HG03432 (cell line): ENCODE data around the gene CFD.
A peak's percentile ranks its signal among the peaks of the same experiment; 100 is the strongest.
"Not testable (repeated sequence)": the region's sequence is repeated elsewhere in the genome, so short reads cannot be mapped to it uniquely, and the experiment has no call there.

ENCODE experiments used
- ATAC-seq: cut with Tn5 transposase; IDR thresholded peaks from one replicate; pipeline ENCODE4 v1.9.1; 2021; ENCODE audit warnings: mild to moderate bottlenecking, moderate library complexity; ENCODE audit not compliant: unreplicated experiment

CFD gene

DNA sequence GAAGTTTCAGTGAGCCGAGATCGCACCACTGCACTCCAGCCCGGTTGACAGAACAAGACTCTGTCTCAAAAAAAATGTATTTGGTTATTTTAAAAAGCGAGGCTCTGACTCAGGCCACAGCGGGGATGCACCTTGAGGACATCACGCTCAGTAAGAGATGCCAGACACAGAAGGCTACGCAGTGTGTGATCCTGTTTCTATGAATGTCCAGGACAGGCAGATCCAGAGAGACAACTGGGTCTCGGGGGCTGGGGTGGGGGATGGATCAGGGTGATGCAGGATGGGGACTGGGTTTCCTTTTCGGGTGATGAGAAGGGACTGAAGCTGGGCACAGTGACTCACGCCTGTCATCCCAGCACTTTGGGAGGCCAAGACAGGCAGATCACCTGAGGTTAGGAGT, 28.1 kb downstream of the CFD start:
- ATAC-seq, result no peak

DNA sequence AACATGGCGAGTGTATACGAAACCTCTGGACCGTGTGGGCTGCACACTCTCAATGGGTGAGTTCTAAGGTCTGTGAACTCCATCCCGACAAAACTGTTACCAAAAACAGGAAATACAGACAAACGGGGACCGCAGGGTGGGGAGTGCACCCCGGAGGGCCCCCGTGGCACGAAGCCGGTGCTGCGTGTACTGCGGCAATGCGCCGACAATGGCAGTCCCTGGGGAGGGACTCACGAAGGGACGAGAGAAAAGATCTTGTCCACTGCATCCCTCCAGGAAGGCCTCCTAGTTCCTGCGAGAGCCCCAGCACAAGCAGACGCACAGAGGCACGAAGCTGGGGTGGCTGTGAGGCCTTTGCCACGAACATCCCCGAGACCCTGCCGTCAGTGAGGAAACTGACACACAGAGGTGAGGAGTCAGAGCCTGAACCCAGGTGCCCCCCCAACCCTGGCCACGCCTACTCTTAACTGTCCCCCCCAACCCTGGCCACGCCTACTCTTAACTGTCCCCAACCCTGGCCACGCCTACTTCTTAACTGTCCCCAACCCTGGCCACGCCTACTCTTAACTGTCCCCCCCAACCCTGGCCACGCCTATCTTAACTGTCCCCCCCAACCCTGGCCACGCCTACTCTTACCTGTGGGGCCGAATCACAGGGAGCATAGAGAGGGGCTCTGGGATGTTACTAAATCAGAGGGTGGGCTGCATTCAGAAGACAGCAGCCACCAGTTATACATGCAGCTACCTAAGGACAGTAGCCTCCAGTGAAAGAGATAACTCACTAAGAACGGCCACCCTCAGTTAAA, 29.3 kb downstream of the CFD start:
- no peak for ATAC-seq

DNA sequence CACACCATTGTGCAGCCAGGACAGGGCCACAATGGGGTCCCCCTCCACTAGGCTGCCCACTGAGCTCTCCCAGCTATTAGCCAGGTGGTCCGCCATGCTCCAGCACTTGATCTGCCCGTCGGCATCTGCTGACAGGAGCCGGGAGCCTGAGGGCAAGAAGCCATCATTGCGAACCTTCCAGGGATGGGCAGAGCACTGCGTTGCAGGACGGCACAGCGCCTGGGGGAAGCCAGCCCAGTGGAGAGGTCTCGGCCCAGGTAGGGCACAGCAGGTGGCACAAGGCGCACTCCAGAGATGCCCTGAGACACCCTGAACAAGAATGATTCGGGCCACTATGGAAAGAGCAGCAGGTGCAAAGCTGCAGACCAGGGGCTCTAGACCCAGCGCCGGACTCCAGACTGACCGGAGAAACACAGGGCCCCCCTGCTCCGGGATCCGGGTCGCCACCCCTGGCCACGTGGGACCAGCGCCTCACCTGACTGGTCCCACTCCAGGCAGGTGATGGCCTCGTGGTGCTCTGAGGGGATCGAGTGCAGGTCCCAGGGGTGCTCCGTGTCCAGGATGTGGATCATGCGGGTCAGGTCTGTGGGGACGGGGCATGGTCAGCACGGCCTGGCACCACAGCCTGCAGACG, 30.3 kb downstream of the CFD start:
- no peak for ATAC-seq

DNA sequence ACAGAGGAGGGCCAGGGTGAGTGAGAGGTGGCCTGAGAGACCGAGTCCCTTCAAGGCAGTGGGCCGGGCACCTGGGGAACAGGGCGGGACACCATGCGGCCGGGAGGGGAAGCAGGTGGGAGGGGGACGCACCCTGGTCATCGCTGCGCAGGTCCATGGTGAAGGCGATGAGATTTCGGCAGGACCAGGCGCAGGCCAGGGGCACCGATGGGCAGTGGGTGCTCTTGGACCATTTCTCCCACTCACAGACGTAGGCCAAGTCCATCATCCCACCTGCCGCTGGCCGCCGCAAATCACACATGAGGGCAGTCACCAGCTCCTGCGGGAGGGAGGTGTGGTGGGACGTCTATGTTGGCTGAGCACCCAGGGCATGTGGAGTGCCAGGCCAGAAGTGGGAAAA, 31.4 kb downstream of the CFD start:
- ATAC-seq, result no peak

DNA sequence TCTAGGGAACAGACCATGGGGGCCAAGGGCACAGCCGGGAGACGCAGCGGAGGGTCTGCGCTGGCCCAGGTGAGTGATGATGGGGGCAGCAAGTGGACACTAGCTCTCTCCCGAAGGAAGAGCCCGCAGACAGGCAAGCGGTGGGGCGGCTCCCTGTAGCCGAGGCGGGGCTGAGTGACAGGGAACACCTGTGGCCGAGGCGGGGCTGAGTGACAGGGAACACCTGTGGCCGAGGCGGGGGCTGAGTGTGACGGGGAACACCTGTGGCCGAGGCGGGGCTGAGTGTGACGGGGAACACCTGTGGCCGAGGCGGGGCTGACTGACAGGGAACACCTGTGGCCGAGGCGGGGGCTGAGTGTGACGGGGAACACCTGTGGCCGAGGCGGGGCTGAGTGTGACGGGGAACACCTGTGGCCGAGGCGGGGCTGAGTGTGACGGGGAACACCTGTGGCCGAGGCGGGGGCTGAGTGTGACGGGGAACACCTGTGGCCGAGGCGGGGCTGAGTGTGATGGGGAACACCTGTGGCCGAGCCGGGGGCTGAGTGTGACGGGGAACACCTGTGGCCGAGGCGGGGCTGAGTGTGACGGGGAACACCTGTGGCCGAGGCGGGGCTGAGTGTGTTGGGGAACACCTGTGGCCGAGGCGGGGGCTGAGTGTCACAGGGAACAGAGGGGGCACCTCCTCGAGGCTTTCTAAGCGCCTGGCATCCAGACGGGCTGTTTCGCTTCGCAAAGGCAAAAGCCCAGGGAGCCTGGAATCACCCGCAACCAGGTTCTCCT, 32.1 kb downstream of the CFD start:
- ATAC-seq, result not testable (repeated sequence)

DNA sequence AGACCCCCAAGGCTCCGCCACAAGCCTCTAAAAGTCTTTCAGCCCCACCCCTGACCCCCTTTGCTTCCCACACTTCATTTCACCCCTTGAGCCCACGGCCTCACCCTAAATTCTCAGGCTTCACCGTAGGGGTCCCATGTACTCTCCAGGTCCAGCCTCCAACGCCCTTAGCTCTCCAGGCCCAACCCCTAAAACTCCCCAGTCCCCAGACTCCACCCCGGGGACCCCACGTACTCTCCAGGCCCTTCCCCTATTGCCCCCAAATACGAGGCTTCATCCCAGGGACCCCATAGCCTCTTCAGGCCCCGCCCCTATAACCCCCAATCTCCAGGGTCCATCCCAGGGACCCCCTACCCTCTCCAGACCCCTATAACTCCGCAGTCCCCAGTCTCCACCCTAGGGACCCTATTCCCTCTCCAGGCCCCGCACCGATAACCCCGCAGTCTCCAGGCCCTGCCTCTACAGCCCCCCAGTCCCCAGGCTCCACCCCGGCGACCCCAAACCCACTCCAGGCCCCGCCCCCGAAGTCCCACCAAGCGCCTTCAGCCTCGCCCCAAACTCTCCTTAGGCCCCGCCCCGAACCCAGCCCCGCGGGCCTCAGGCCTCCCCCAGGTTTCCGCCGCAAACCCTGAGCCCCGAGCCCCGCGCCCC, 32.9 kb downstream of the CFD start:
- no peak for ATAC-seq

DNA sequence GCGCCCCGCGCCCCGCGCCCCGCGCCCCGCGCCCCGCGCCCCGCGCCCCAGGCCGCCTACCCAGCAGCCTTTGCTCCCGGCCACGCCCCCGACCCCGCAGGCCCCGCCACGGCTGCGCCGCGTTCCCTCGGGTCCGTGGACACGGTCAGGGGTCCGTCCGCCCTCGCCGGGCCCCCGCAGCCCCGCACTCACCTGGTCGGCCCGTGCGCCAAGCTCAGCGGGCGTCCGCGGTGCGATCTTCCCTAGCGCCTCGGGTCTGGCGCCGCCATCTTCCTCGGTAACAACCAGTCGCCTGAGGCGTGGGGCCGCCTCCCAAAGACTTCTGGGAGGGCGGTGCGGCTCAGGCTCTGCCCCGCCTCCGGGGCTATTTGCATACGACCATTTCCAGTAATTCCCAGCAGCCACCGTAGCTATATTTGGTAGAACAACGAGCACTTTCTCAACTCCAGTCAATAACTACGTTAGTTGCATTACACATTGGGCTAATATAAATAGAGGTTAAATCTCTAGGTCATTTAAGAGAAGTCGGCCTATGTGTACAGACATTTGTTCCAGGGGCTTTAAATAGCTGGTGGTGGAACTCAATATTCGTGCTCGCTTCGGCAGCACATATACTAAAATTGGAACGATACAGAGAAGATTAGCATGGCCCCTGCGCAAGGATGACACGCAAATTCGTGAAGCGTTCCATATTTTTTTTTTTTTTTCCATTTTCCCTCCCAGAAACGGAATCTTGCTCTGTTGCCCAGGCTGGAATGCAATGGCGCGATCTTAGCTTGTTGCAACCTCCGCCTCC, 33.6 kb downstream of the CFD start, which contains the start of the genes MED16 and RNU6-9:
Gene MED16, minus strand, starts transcription at position 294 of the 796 bp plus-strand sequence. CDS start 2,056 bp downstream, outside the sequence.
Gene RNU6-9, plus strand, starts transcription at position 591 of the 796 bp plus-strand sequence.
- ATAC-seq, result peak; percentile 81

DNA sequence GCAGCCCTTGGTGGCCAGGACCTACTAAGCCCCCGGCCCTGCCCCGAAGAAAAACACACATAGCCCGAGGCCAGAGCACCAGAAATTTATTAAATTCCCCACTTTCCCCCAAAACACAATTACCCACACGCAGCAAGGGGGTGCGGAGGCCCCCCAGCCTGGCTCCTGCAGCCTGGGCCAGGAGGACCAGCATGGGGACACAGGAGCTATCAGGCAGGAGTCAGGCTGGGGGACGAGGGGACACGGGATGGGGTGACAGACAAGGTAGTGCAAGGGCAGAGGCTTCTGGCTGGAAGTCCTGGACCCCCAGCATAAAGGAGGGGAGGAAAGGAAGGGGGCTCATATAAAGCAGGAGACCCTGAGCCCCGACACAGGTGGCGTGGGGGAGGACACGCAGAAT, 37.0 kb downstream of the CFD start:
- ATAC-seq, result no peak

DNA sequence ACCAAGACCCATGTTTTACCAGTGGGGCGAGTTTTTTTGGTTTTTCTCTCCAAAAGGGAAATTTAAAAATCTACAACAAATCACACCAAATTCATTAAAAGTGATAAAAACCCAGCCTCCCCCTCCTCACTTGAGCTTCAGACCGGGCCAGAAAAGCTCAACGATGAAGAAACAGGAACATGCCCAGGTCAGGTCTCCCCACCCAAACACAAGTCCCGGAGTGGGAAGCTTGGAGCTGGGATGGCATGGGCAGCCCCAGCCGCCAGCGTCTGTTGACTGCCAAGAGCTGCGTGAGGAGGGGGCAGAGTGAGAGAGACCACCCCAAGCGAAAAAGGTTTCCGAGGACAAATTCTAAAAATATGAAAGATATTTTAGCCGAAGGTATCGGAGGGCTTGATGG, 37.5 kb downstream of the CFD start:
- ATAC-seq, result no peak

DNA sequence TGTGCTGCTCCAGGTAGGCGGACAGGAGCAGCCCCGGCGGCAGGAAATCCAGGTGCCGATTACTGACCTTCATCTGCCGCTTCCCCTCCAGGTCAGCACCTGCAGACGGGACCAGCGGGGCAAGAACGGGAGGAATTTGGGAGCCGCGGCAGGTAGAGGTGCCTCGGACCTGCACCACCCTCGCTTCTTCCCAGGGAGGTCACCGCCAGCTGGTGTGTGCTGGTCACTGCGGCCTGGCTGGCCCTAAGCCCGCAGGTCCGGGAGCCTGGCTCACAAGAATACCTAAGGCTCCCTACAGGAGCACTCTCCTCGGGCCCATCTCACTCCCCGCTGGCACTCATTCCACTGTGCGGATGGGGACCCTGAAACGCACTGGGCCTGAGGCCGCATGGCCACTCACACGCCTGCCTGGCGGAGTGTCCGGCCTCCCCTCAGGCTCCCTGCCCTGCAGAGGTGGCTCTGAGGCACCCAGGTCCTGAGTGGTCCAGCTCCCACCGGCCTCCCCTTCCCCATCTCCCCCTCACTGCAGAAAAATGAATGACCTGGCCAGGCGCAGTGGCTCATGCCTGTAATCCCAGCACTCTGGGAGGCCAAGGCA, 38.1 kb downstream of the CFD start:
- no peak for ATAC-seq

DNA sequence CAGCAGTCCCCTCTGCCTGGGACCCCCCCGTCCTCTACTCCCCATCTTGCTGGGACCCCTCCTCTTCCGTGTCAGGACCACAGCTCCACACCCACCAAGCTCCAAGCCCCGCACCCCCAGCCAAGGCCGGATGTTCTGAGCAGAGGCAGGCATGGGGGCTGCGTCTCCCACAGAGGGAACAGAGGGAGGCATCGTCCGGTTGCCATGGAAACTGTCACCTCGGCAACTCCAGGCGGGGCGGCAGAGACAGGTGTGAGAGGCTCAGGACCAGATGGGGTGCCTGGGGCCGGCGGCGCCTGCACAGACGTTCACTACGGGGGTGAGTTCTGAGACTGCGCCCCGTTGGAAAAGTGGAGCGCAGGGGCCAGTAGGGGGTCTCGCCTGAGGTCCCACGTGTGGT, 39.2 kb downstream of the CFD start:
- ATAC-seq, result no peak

DNA sequence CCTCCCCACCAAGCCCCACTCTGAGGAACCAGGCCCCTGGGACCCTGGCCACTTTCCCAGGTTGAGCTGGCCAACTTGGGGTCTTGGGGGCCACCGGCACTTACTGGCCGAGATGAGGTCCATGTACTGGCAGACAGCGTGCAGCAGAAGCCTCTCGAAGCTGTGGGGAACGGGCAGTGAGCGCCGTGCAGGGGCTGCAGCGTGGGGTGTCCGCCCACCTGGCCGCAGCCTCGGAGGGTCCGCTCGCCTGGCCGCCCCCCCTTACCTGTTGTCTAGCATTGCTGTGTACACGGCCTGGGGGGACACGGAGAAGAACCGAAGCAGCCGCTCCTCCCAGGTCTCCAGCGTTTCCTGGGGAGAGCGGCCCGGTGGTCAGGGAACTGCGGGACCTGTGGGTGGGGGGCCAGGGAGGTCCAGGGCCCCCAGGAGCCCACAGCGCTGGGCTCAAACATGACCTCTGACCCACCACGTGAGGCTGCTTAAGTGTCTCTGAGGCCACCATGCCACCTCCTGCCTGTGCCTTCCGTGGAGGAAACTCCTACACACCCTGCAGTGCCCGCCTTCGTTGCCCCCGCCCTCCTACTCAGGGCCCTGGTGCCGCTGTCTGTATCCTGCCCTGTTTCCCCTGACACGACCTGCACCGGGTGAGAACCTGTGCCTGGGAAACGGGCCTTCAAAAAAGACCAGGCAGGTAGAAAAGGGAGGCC, 40.0 kb downstream of the CFD start:
- ATAC-seq, result no peak

DNA sequence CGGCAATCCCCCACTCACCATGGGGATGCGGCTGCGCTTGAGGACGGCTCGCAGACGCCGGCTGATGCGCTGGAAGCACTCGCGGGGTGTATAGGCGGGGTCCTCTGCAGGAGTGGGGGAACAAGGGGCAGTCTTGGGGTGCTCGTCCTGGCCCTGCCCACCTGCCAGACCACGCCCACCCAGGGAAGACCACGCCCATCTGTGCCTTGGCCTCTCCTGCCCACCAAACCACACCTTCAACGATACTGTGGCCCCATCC, 40.5 kb downstream of the CFD start:
- no peak for ATAC-seq

DNA sequence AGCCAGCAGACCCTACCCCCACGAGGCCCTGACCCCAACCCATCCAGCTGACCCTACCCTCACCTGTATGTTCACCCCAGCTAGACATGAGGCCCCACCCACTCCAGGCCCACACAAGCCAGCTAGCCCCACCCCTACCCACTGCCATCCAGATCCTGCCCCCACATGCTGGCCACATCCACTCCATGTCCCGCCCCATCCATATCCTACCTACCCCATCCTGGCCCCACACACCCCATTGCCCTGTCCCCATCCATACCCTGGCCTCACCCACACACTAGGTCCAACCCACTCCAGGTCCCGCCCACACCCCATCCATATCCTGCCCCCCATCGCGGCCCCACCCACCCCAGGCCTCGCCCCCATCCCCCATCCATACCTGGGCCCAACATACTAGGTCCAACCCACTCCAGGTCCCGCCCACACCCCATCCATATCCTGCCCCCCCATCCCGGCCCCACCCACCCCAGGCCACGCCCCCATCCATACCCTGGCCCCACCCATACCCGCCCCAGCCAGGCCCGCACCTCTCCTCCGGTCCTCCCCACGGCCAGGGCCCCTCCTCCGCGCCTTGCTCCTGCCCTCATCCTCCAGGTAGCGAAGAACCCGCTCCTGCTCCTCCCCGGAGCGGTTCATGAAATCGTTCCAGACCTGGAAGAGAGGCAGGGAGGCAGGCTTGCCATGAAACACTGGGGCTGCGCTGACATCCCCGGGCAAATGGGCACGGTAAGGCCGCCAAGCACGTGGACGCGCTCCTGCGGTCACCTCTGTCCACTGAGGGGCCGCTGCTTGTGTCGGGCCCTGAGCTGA, 41.0 kb downstream of the CFD start:
- no peak for ATAC-seq

DNA sequence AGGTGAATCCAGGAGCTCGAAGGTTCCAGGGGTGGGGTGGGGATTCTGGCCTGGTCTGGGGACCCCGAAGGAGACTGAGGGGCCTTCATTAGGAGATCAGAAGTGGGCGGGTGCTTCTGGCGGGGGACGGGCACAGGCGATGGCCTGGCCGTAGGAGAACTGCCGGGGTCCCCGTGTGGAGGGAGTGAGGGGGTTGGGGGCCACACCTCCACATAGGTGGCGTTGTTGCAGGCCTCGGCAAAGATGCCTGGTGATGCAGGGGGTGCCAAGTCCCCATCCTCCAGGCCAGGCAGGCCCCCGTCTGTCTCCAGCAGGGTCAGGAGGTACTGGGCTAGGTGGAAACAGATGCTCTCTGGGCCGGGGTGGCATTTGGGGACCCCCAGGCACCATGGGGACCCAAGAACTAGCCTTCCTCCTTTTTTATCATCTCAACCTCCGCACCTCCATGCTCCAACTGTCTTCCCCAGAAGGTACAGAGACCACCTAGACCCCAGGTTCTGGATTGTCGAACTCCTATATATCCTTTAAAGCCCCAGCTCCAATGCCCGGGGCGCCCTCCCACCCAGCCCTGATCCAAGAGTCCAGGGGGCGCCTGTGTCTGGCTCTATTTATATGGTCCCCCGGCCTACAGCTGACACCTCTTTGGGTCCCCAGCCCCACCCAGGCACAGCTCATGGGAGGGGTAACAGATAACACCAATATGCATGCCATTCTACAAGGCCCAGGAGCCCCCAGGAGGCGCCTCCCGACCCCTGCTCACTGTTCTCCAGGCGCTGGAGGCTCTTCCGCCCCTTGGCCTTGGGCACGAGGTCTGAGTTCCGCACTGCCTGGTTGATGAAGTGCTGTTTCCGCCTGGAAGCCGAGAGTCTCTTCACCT, 42.0 kb downstream of the CFD start:
- no peak for ATAC-seq

DNA sequence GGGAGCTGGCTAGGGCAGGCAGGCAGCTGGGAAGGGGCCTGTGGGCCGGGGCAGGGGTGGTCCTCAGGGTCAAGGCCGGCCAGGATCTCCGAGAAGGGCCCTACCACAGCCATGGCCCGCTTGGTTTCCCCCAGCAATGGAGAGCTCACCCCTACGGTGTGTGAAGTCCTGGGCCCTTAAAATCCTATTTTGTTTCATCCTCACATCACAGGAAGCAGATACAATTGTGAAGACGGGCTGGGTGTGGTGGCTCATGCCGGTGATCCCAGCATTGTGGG, 42.6 kb downstream of the CFD start:
- no peak for ATAC-seq

DNA sequence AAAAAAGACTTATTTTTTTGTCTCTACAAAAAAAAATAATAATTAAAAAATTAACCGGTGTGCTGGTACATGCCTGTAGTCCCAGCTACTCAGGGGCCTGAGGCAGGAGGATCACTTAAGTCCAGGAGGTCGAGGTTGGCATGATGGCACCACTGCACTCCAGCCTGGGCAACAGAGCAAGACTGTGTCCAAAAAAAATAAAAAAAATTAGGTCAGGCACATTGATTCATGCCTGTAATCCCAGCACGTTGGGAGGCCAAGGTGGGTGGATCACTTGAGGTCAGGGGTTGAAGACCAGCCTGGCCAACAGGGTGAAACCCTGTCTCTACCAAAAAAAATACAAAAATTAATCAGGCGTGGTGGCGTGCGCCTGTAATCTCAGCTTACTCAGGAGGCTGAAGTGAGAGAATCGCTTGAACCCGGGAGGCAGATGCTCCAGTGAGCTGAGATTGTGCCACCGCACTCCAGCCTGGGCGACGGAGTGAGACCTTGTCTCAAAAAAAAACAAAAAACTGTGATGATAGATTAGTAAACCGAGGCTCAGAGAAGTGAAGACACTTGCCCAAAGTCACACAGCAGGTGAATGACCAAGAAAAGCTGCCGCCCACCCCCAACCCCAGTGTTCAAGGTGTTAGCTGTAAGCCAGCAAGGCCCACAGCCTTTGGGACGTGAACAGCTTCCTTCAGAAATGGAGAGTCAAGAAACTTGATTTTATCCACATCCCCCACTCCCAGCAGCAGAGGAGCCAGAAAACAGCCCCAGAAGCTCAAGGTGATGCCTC, 43.2 kb downstream of the CFD start:
- no peak for ATAC-seq
